Activated CD8-positive, alpha-beta T cell treated with anti-CD3 and anti-CD28 coated beads for 36 hours (primary cell): Measurements from ENCODE around the gene SYNJ2. TPM values are rescaled to one million over a fixed set of nuclear protein-coding genes. Genes with fewer than 3 reads are reported as not detected.

Source experiments
- ATAC-seq: fragments of 200-7000 bp; cut with Tn5 transposase; one replicate; pipeline ENCODE4 v1.10.0; 2021; ENCODE audit warnings: mild to moderate bottlenecking, moderate library complexity
- CTCF ChIA-PET: fragments of 350-600 bp; sonication (Branson Sonifier 250); formaldehyde crosslinking; loops from one replicate; lab custom pipeline; 2021; ENCODE audit warnings: antibody characterized with exemption; lab: Charles Lee
- POLR2A ChIA-PET: fragments of 350-600 bp; sonication (Branson Sonifier 250); formaldehyde crosslinking; loops from one replicate; lab custom pipeline; 2021; ENCODE audit warnings: antibody characterized with exemption; lab: Charles Lee
- DNase-seq: peaks from one replicate; pipeline ENCODE4 v3.0.0-alpha.2; 2020
- H3K27ac Mint-ChIP-seq: one replicate; pipeline ENCODE4 v1.8.0; 2021; ENCODE audit warnings: mild to moderate bottlenecking, mixed read lengths
- H3K27me3 Mint-ChIP-seq: one replicate; pipeline ENCODE4 v1.8.0; 2021; ENCODE audit warnings: mixed read lengths
- H3K36me3 Mint-ChIP-seq: one replicate; pipeline ENCODE4 v1.8.0; 2021; ENCODE audit warnings: low read depth, mixed read lengths
- H3K4me1 Mint-ChIP-seq: one replicate; pipeline ENCODE4 v1.8.0; 2021; ENCODE audit warnings: low read depth, mixed read lengths
- H3K4me3 Mint-ChIP-seq: one replicate; pipeline ENCODE4 v1.8.0; 2021; ENCODE audit warnings: mild to moderate bottlenecking, moderate library complexity, mixed read lengths
- H3K9me3 Mint-ChIP-seq: one replicate; pipeline ENCODE4 v1.8.0; 2021; ENCODE audit warnings: mixed read lengths
- intact Hi-C: fragments of 100-400 bp; cut with micrococcal nuclease; formaldehyde crosslinking; loops from one replicate; pipeline ENCODE4 v1.10.0; 2022
- total RNA-seq, 2 experiments: library from RNA; stranded (reverse); gene quantifications; one replicate each; pipeline ENCODE4 v1.2.3, GENCODE V29; 2021
- TF ChIP-seq, protein P1 (sequence below): fragments of 200-600 bp; IDR thresholded peaks from one replicate; pipeline ENCODE4 v1.8.0; 2022; ENCODE audit warnings: antibody characterized with exemption, mild to moderate bottlenecking

SYNJ2 gene
- total RNA-seq, 2 experiments from 2014 or later = 27.7 to 28.5 TPM

DNA sequence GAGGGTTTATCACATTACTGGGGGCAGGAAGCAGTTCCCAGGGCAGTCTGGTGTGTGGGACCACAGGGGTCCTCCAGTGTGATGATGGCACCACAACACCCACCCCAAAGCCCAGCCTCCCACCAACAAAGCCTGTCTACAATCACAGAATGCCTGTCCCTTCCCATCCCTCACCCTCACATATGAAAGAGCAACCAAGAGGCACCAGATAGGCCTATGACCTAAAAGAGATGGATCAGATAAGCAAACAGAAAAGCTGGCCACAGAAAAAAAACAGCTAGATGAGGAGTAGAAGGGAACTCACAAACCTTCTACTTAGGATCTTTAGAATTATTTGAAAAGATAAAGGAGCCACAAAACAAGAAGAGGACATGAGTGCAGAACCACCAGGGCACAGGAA, 132.1 kb downstream of the SYNJ2 start:
- Mint-ChIP-seq H3K27me3 (no peaks in the 10 kb centered on the region), H3K4me3 (no peak overlapping the region), H3K9me3 (no peaks in the 10 kb centered on the region), H3K4me1 (no peaks in the 10 kb centered on the region), H3K27ac (no peak overlapping the region), H3K36me3 (peaks cover 16% of the 10 kb centered on the region)
- ChIA-PET CTCF (no interaction called here), POLR2A (no interaction called here)
- intact Hi-C loops = no loop called here
- ATAC-seq (no peak), DNase-seq (no peak)
- TF ChIP-seq, protein P1, sequence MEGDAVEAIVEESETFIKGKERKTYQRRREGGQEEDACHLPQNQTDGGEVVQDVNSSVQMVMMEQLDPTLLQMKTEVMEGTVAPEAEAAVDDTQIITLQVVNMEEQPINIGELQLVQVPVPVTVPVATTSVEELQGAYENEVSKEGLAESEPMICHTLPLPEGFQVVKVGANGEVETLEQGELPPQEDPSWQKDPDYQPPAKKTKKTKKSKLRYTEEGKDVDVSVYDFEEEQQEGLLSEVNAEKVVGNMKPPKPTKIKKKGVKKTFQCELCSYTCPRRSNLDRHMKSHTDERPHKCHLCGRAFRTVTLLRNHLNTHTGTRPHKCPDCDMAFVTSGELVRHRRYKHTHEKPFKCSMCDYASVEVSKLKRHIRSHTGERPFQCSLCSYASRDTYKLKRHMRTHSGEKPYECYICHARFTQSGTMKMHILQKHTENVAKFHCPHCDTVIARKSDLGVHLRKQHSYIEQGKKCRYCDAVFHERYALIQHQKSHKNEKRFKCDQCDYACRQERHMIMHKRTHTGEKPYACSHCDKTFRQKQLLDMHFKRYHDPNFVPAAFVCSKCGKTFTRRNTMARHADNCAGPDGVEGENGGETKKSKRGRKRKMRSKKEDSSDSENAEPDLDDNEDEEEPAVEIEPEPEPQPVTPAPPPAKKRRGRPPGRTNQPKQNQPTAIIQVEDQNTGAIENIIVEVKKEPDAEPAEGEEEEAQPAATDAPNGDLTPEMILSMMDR = no peak

DNA sequence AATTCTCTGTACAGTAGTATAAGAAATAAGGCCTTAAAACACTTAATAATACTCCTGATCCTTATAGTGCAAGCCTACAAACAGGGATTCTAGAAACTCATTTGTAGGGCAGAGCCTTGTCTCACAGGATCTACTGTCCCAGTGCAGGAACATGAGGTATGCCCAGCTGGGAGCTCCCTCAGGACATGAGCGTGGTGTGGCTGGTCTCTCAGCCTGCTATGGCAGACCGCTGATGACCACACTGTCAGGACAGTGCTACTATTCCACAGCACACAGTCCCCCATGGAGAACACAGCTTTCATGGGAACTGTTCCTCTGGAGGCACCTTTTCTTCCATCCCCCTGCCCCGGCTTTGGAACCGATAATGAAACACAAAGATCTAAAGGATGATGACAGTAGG, 133.4 kb downstream of the SYNJ2 start:
- no peak for DNase-seq
- peaks cover 8% of the 10 kb centered on the region for H3K36me3 Mint-ChIP-seq
- H3K9me3 Mint-ChIP-seq = no peaks in the 10 kb centered on the region
- ATAC-seq = no peak
- no peaks in the 10 kb centered on the region for H3K4me1 Mint-ChIP-seq
- ChIA-PET POLR2A (no interaction called here), CTCF (no interaction called here)
- intact Hi-C loops = no loop called here
- H3K27me3 Mint-ChIP-seq = no peaks in the 10 kb centered on the region
- TF ChIP-seq, protein P1 = no peak
- H3K27ac Mint-ChIP-seq = no peak overlapping the region
- no peak overlapping the region for H3K4me3 Mint-ChIP-seq

DNA sequence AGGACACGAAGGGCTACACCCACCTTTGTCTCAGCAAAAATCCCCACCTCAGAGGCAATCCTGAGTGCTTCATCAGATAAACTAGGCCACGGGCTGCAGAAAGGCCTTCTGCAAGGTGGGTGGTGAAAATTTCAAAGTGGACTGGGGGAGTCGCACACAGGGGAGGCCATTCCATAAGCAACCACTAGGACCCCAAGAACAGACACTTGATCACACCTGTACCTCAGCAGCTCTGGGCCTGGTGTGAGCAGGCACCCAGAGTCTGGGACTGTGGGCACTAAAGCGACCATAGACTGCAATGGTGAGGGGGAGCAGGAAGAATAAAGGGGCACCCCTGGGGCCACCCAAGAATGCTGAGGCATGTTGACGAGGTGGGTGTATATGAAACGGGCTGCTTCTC, 133.8 kb downstream of the SYNJ2 start:
- no peak overlapping the region for H3K4me3 Mint-ChIP-seq
- TF ChIP-seq, protein P1 = no peak
- intact Hi-C loops = no loop called here

DNA sequence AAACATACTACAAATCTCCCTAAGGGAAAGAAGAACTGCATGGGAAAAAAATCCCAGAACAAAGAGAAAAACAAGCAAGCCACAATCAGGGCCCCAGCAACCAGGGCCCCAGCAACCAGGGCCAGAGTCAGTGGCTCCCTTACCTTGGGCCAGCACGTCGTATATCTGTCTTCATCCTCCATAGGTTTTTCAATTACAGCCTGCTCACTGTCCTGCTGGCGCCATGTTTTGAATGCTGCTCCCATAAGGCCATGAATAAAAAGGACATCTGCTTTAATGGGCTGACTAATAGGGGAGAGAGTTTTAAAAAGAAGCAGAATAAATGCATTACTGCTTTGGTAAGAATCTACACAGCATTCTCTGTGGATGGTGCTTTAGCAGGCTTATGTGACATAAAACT, 137.2 kb downstream of the SYNJ2 start:
- H3K36me3 Mint-ChIP-seq = peaks cover 6% of the 10 kb centered on the region
- H3K4me1 Mint-ChIP-seq = no peaks in the 10 kb centered on the region
- H3K27ac Mint-ChIP-seq = no peak overlapping the region
- ATAC-seq (no peak), DNase-seq (no peak)
- TF ChIP-seq, protein P1 = no peak
- POLR2A ChIA-PET = no interaction called here
- CTCF ChIA-PET = no interaction called here
- H3K9me3 Mint-ChIP-seq = no peaks in the 10 kb centered on the region
- intact Hi-C loops = no loop called here
- H3K4me3 Mint-ChIP-seq = no peak overlapping the region
- no peaks in the 10 kb centered on the region for H3K27me3 Mint-ChIP-seq

More for the DNA sequence above, 133.8 kb downstream of the SYNJ2 start:
- ChIA-PET POLR2A (no interaction called here), CTCF (no interaction called here)
- Mint-ChIP-seq H3K27ac (no peak overlapping the region), H3K9me3 (no peaks in the 10 kb centered on the region), H3K4me1 (no peaks in the 10 kb centered on the region), H3K36me3 (peaks cover 8% of the 10 kb centered on the region), H3K27me3 (no peaks in the 10 kb centered on the region)
- DNase-seq = no peak
- no peak for ATAC-seq

DNA sequence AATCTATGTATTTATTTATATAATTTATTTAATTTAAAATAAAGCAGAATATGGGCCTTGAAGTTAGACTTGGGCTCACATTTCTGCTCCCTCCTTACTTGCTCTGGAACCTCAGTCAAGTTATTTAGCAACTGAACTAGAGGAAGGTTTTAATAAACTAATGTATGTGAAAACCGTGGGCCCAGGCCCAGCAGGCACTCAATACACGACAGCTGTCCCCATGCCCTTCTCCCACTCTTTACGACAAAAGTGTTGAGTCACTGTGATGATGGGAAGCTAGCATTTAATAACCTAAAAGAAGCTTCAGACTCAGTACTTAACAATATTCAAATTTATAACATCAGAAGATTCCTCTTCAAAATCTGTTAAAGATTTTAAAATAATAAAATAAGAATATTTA, 139.7 kb downstream of the SYNJ2 start:
- H3K4me1 Mint-ChIP-seq = no peaks in the 10 kb centered on the region
- intact Hi-C loops = no loop called here
- peaks cover 6% of the 10 kb centered on the region for H3K36me3 Mint-ChIP-seq
- CTCF ChIA-PET = interaction anchor here (0.6 kb wide), 1 partner anchor 10 kb away, joined by 3 read pairs; no protein-coding TSS in a partner anchor
- H3K4me3 Mint-ChIP-seq = no peak overlapping the region
- no peak overlapping the region for H3K27ac Mint-ChIP-seq
- DNase-seq (no peak), ATAC-seq (no peak)
- H3K27me3 Mint-ChIP-seq = no peaks in the 10 kb centered on the region
- POLR2A ChIA-PET = no interaction called here
- TF ChIP-seq, protein P1 = no peak
- H3K9me3 Mint-ChIP-seq = no peaks in the 10 kb centered on the region
